BLaER1 treated with 17β-estradiol and CSF1 and Interleukin-3, amounts not matched to agents 10 nM and 100 nM (cell line): ENCODE measurements around the gene COX7C.

Source experiments
- H3K27ac ChIP-seq, 11 experiments: shearing (Covaris generic); formaldehyde crosslinking; 2 replicates each; pipeline ENCODE4 v1.8.1; 2022
- H3K27me3 ChIP-seq, 11 experiments: shearing (Covaris generic); formaldehyde crosslinking; 2 replicates each; pipeline ENCODE4 v1.8.1; 2022
- H3K36me3 ChIP-seq, 11 experiments: shearing (Covaris generic); formaldehyde crosslinking; 2 replicates each; pipeline ENCODE4 v1.8.1; 2022
- H3K4me1 ChIP-seq, 10 experiments: shearing (Covaris generic); formaldehyde crosslinking; 2 replicates each; pipeline ENCODE4 v1.8.1; 2022
- H3K4me2 ChIP-seq, 11 experiments: shearing (Covaris generic); formaldehyde crosslinking; 2 replicates each; pipeline ENCODE4 v1.8.1; 2022
- H3K4me3 ChIP-seq, 10 experiments: shearing (Covaris generic); formaldehyde crosslinking; 2 replicates each; pipeline ENCODE4 v1.8.1; 2022
- H3K9ac ChIP-seq, 11 experiments: shearing (Covaris generic); formaldehyde crosslinking; 2 replicates each; pipeline ENCODE4 v1.8.1; 2022
- H3K9me3 ChIP-seq, 11 experiments: shearing (Covaris generic); formaldehyde crosslinking; replicated peaks in 1 of 11; 2 replicates each; pipeline ENCODE4 v1.8.1; 2022
- H4K20me1 ChIP-seq, 11 experiments: shearing (Covaris generic); formaldehyde crosslinking; 2 replicates each; pipeline ENCODE4 v1.8.1; 2022
- Cebpa-rat ChIP-seq, 11 experiments: shearing (Covaris generic); IDR thresholded peaks; 2 replicates each; pipeline ENCODE4 v1.8.1; 2022

The COX7C gene

GRCh38 chr5:86613455-86613854 lies 4.3 kb upstream of the COX7C start:
- H3K9me3 ChIP-seq: peaks cover 0 to 9% (median 0%) of the 10 kb centered on the region in 11 experiments; a peak in 5 of 22 replicates
- TF ChIP-seq Cebpa-rat (IDR thresholded peaks at IDR 0.05): no peak
- no peak overlapping the region for H3K4me2 ChIP-seq
- peaks cover 0 to 5% (median under 1%) of the 10 kb centered on the region in 10 experiments; a peak in 4 of 20 replicates for H3K4me1 ChIP-seq
- no peak overlapping the region for H3K9ac ChIP-seq
- H3K27ac ChIP-seq: no peak overlapping the region
- no peaks in the 10 kb centered on the region for H3K36me3 ChIP-seq
- H3K27me3 ChIP-seq: no peaks in the 10 kb centered on the region
- no peaks in the 10 kb centered on the region for H4K20me1 ChIP-seq
- H3K4me3 ChIP-seq: no peak overlapping the region

DNA sequence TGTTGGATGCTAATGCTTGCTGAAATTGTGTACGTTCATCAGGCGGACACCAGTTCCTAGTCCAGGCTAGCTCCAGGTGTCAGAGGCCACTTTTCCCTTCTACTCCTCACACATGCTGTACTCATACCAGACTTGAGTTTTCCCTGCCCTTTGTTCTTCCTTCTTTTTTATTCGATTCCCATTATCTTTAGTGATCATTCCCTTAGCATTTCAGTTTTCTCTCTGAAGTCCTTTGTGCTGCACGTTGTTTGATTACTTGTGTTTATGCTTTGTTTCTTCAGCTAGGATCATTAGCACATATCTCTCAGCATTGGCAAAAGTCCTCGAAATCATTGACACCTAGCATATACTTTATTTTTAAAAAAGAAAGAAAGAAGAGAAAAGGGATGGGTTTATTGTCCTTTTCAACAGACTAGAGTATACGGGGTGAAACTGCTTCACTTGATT lies 409 bp upstream of the COX7C start:
- peaks cover 0 to 6% (median 0%) of the 10 kb centered on the region in 11 experiments; a peak in 4 of 22 replicates for H3K9me3 ChIP-seq
- no peaks in the 10 kb centered on the region for H3K27me3 ChIP-seq
- H3K4me1 ChIP-seq: peaks cover 9 to 21% (median 13%) of the 10 kb centered on the region in 10 experiments; a peak in 15 of 20 replicates
- peak overlapping the region in 9 of 11 experiments; percentile 7 to 99 (median 95); a peak in 16 of 22 replicates for H3K27ac ChIP-seq
- H3K4me3 ChIP-seq: peak overlapping the region in 7 of 10 experiments; percentile 84 to 100 (median 96); a peak in 8 of 20 replicates
- H3K36me3 ChIP-seq: peaks cover 31 to 35% (median 33%) of the 10 kb centered on the region in 11 experiments
- H3K9ac ChIP-seq: peak overlapping the region in 2 of 11 experiments; percentile 92 to 97; a peak in 4 of 22 replicates
- TF ChIP-seq Cebpa-rat (IDR thresholded peaks at IDR 0.05): no peak
- peaks cover 0 to 4% (median 0%) of the 10 kb centered on the region in 11 experiments; a peak in 2 of 22 replicates for H4K20me1 ChIP-seq
- H3K4me2 ChIP-seq: peak overlapping the region in 3 of 11 experiments; percentile 14 to 27 (median 15); a peak in 3 of 22 replicates

DNA sequence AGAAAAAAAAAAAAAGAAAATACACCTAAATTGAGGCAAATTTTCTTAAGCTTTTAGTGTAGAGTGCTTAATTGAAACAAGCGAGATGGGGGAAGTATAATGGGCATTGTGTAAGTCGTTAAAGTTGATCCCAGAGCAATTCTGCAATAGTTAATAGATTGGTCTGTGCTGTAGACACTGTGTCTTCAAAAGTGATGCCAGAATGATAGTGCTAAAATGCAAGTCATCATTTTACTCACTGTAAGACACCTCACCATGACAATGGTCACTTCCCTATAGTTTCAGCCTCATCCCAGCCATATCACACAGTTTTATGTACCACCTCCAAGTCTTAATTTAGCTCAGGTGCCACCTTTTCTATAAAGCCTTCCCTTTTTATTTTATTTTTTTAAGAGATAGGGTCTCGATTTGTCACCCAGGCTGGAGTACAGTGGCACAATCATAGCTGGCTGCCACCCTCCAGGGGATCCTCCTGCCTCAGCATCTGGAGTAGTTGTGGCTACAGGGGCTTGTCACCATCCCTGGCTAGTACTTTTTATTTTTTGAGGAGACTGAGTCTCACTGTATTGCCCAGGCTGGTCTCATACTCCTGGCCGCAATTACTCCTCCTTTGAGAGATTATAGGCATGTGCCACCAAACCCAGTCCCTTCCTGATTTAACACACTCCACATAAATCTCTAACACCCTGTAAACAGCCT lies 6.2 kb downstream of the COX7C start:
- H3K9me3 ChIP-seq: no peaks in the 10 kb centered on the region
- no peak for TF ChIP-seq Cebpa-rat (IDR thresholded peaks at IDR 0.05)
- H3K27ac ChIP-seq: peak overlapping the region in 2 of 11 experiments; percentile 18 to 43; a peak in 4 of 22 replicates
- no peak overlapping the region for H3K4me3 ChIP-seq
- H3K9ac ChIP-seq: no peak overlapping the region
- peaks cover 5 to 17% (median 8%) of the 10 kb centered on the region in 10 experiments; a peak in 15 of 20 replicates for H3K4me1 ChIP-seq
- peaks cover 0 to 10% (median 0%) of the 10 kb centered on the region in 11 experiments; a peak in 3 of 22 replicates for H4K20me1 ChIP-seq
- H3K36me3 ChIP-seq: peaks cover 36 to 42% (median 38%) of the 10 kb centered on the region in 11 experiments
- H3K27me3 ChIP-seq: no peaks in the 10 kb centered on the region
- H3K4me2 ChIP-seq: no peak overlapping the region

DNA sequence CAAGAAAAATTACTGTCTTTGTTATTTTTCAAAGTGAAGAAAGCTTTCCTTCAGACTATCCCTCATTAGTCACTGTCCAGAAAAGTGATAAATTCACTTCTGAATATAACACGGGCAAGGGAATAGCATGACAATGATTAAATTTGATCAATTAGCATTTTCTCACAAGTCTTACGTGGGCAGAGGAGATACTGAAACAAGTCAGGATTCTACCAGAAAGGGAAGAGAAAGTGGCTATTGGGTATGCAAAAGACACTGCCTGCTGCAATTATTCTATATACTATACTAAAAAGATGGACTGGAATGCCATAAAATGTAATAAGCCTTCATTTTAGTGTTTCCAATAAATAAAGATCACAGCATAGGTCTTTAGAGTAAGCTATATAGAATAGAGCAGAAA lies 7.4 kb downstream of the COX7C start:
- no peak overlapping the region for H3K9ac ChIP-seq
- TF ChIP-seq Cebpa-rat (IDR thresholded peaks at IDR 0.05): no peak
- H3K27ac ChIP-seq: no peak overlapping the region
- no peaks in the 10 kb centered on the region for H3K9me3 ChIP-seq
- peaks cover 0 to 10% (median 0%) of the 10 kb centered on the region in 11 experiments; a peak in 2 of 22 replicates for H4K20me1 ChIP-seq
- H3K4me3 ChIP-seq: no peak overlapping the region
- peaks cover 0 to 5% (median 0%) of the 10 kb centered on the region in 10 experiments; a peak in 3 of 20 replicates for H3K4me1 ChIP-seq
- no peak overlapping the region for H3K4me2 ChIP-seq
- no peaks in the 10 kb centered on the region for H3K27me3 ChIP-seq
- peaks cover 25 to 30% (median 27%) of the 10 kb centered on the region in 11 experiments for H3K36me3 ChIP-seq

GRCh38 chr5:86626149-86626548 lies 8.4 kb downstream of the COX7C start:
- peaks cover 15 to 20% (median 17%) of the 10 kb centered on the region in 11 experiments for H3K36me3 ChIP-seq
- no peak overlapping the region for H3K4me2 ChIP-seq
- H3K4me3 ChIP-seq: no peak overlapping the region
- peaks cover 0 to 10% (median 0%) of the 10 kb centered on the region in 11 experiments; a peak in 1 of 22 replicates for H4K20me1 ChIP-seq
- H3K27ac ChIP-seq: no peak overlapping the region
- H3K9ac ChIP-seq: no peak overlapping the region
- peaks cover 0 to 4% (median 0%) of the 10 kb centered on the region in 10 experiments; a peak in 2 of 20 replicates for H3K4me1 ChIP-seq
- TF ChIP-seq Cebpa-rat (IDR thresholded peaks at IDR 0.05): no peak
- H3K27me3 ChIP-seq: no peaks in the 10 kb centered on the region
- H3K9me3 ChIP-seq: no peaks in the 10 kb centered on the region

DNA sequence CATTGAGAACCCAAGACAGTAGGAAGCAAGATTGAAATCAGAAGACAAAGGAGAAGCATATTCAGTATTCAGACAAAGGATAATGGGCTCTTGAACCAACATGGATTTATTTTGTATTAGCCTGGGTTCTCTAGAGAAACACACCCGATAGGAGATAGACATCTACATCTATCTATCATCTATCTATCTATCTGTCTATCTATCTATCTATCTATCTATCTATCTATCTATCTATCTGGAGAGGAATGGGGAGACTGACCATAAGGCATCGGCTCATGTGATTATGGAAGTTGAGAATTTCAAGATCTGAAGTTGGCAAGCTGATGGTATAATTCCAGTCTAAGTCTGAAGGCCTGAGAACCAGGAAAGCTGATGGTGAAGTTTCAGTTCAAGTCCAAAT lies 13.4 kb downstream of the COX7C start:
- H3K27ac ChIP-seq: no peak overlapping the region
- no peaks in the 10 kb centered on the region for H3K4me1 ChIP-seq
- no peak overlapping the region for H3K9ac ChIP-seq
- no peaks in the 10 kb centered on the region for H3K36me3 ChIP-seq
- no peak overlapping the region for H3K4me2 ChIP-seq
- no peaks in the 10 kb centered on the region for H3K27me3 ChIP-seq
- TF ChIP-seq Cebpa-rat (IDR thresholded peaks at IDR 0.05): no peak
- no peaks in the 10 kb centered on the region for H4K20me1 ChIP-seq
- H3K4me3 ChIP-seq: no peak overlapping the region
- H3K9me3 ChIP-seq: no peaks in the 10 kb centered on the region

DNA sequence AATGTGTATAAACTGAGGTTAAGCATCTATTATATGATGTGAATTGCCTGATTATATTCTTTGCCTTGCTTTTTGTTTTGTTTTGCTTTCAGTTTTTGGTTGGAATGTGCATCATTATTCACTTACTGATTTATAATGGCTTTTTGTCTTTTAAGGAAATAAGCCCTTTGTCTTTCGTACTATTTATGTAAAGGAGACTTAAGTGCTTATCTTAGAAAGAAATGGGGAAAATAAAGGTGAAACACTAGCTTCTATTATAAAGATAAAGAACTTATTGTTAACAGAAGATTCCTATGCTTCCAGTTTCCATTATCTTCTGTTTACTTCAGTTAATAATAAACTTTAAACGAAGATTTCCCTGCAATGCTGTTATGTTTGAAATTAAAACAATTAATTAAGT lies 23.3 kb downstream of the COX7C start:
- Histone ChIP-seq H3K4me1 (no peaks in the 10 kb centered on the region), H4K20me1 (no peaks in the 10 kb centered on the region), H3K9ac (no peak overlapping the region), H3K4me3 (no peak overlapping the region), H3K27ac (no peak overlapping the region), H3K9me3 (no peaks in the 10 kb centered on the region), H3K36me3 (no peaks in the 10 kb centered on the region), H3K4me2 (no peak overlapping the region), H3K27me3 (no peaks in the 10 kb centered on the region)
- no peak for TF ChIP-seq Cebpa-rat (IDR thresholded peaks at IDR 0.05)

- H3K27me3 ChIP-seq: no peaks in the 10 kb centered on the region
- H3K36me3 ChIP-seq: no peaks in the 10 kb centered on the region
- H3K9me3 ChIP-seq: no peaks in the 10 kb centered on the region
- H3K9ac ChIP-seq: no peak overlapping the region
- H3K4me3 ChIP-seq: no peak overlapping the region
- no peak overlapping the region for H3K27ac ChIP-seq
- H4K20me1 ChIP-seq: no peaks in the 10 kb centered on the region
- H3K4me1 ChIP-seq: no peaks in the 10 kb centered on the region
- no peak for TF ChIP-seq Cebpa-rat (IDR thresholded peaks at IDR 0.05)
- no peak overlapping the region for H3K4me2 ChIP-seq
Observed at GRCh38 chr5:86644843-86645242, 27.1 kb downstream of the COX7C start.

GRCh38 chr5:86645885-86646284 lies 28.1 kb downstream of the COX7C start:
- Histone ChIP-seq H3K4me3 (no peak overlapping the region), H3K9me3 (no peaks in the 10 kb centered on the region), H3K4me2 (no peak overlapping the region), H4K20me1 (no peaks in the 10 kb centered on the region), H3K36me3 (no peaks in the 10 kb centered on the region), H3K27me3 (no peaks in the 10 kb centered on the region), H3K4me1 (no peaks in the 10 kb centered on the region), H3K27ac (no peak overlapping the region), H3K9ac (no peak overlapping the region)
- TF ChIP-seq Cebpa-rat (IDR thresholded peaks at IDR 0.05): no peak
